Measurements from ENCODE around the gene C17orf78.
A peak's percentile ranks its signal among the peaks of the same experiment; 100 is the strongest.
"Not testable (repeated sequence)": the region's sequence is repeated elsewhere in the genome, so short reads cannot be mapped to it uniquely, and the experiment has no call there.

C17orf78 gene

DNA sequence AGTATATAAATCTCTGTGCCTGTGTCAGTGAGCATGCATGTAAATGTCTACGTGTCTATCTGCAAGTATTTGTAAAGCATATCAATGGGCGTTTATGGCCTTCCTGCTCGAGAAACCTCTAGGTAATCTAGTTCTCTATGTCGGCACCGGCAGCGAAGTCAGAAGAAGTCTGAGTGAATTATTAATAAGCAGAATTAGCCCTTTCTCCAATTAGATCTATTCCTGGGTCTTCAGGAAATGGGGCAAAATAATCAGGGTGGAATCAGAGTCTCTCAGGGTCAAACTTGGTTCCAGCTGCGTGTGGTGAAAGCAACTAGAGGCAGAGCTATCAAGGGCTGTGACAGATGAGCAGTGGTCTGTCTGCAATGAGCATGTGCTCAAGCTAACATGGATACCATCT is at the start of gene C17orf78:
Gene C17orf78, plus strand, starts transcription at position 280 of the 400 bp plus-strand sequence. Its CDS starts 108 bp downstream, at position 388.
- no peak for DNase-seq (ENCODE audit: low read depth, low spot score)

- DNase-seq (ENCODE audit: low read depth, low spot score) = no peak
These were observed 48.3 kb upstream of the C17orf78 start for GRCh38 chr17:37327341-37328090.

- DNase-seq (ENCODE audit: low read depth, low spot score) = no peak
These were observed 36.9 kb upstream of the C17orf78 start for GRCh38 chr17:37338847-37339246.

GRCh38 chr17:37339321-37339720 is 36.5 kb upstream of the C17orf78 start:
- DNase-seq (ENCODE audit: low read depth, low spot score) = no peak

DNA sequence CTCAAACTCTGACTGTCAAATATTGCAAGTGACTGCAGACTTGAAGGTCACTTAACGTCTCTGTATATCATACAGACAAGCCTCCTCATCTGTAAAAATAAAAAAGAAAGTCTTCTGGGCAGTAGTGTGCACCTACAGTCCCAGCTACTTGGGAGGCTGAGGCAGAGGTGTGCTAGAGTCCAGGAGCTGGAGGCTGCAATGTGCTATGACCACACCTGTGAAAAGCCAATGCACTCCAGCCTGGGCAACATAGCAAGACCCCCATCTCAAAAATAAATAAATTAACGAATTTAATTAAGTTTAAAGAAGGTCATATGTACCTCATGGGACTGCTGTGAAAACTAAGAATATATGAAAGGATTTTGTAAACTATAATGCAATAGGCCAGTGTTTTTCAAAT is 35.0 kb upstream of the C17orf78 start:
- no peak for DNase-seq (ENCODE audit: low read depth, low spot score)

GRCh38 chr17:37342589-37342988 is 33.2 kb upstream of the C17orf78 start:
- no peak for DNase-seq (ENCODE audit: low read depth, low spot score)

DNA sequence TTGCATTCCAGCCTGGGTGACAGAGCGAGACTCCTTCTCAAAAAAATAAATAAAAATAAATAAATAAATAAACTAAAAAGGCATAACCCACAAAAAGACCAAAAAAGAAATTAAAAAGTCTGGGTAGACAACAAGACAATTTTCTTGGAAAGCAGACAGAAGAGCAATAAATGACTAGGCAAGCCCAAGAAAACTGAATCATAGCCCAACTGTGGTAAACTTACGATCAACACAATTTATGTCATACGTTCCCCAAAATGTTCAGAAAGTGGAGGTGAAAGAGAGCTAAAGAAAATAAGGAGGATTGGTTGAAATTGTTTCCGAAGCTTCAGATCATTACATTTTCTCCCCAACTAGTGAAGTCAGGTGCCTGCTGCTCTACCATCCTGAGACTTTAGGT is 31.3 kb upstream of the C17orf78 start:
- DNase-seq (ENCODE audit: low read depth, low spot score) = no peak

DNA sequence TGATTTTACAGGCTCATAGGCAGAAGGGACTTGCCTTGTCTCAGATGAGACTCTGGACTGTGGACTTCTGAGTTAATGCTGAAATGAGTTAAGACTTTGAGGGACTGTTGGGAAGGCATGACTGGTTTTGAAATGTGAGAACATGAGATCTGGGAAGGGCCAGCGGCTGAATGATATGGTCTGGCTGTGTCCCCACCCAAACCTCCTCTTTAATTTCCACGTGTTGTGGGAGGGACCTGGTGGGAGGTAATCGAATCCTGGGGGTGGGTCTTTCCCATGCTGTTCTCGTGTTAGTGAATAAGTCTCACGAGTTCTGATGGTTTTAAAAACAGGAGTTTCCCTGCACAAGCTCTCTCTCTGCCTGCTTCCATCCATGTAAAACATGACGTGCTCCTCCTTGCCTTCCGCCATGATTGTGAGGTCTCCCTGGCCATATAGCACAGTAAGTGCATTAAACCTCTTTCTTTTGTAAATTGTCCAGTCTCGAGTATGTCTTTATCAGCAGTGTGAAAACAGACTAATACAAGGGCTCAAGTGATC is 28.9 kb upstream of the C17orf78 start:
- DNase-seq (ENCODE audit: low read depth, low spot score) = not testable (repeated sequence)

GRCh38 chr17:37356796-37357569 is 18.8 kb upstream of the C17orf78 start:
- DNase-seq (ENCODE audit: low read depth, low spot score) = not testable (repeated sequence)

DNA sequence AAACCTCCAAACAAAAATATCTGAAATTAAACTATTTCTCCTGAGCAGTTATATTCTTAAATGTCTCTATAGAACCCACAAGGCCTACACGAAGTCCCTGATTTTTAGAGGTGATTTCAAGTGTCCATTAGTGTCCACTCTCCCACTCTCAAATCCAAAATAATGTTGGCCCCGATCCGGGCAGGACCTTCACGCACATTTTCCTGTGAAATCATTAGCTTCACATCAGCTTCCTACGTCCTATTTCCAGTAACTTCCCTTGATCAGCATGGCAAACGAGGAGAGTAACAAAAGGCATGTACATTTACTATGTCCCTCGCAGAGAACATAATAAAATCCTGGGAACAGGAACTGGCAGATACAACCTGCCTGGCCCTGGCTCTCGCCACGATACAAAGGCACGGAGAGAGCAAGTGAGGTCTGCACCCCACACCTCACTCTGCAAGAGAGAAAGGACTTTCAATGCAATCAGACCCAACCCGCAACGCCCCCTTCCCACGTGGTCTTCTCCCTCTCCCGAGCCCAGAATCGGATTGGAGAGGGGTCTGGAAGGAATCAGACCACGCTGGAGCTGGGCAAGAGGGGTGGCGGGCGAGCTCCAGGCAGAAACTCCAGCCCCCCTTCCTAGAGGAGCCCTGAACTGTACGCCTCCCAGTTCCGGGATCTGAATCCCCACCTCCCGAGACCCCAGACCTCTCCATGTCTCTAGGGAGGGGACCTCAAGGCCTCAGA is 17.5 kb upstream of the C17orf78 start:
- peak; percentile 74 for DNase-seq (ENCODE audit: low read depth, low spot score)

GRCh38 chr17:37358830-37359681 is 16.7 kb upstream of the C17orf78 start:
- DNase-seq (ENCODE audit: low read depth, low spot score) = peak; percentile 81

- DNase-seq (ENCODE audit: low read depth, low spot score) = no peak
These were observed 16.1 kb upstream of the C17orf78 start for GRCh38 chr17:37359682-37360188.

- no peak for DNase-seq (ENCODE audit: low read depth, low spot score)
These were observed 15.2 kb upstream of the C17orf78 start for GRCh38 chr17:37360632-37361031.

DNA sequence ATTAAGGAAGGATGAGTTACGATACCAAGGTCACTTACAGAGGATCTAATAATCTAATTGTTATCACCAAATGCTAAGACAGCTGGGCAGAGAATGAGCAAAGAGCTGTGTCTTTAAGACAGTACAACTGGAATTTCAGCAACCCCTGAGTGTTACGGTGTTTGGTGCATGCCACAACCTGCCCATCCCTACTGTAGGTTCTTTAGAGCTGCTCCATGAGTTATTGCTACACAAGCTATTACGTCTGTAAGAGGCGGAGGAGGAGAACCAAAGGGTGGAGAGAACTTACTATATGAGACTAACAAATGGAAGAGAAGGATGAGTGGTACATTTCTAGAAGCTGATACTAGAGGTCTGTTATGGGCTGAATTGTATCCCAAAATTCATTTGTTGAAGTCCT is 14.2 kb upstream of the C17orf78 start:
- DNase-seq (ENCODE audit: low read depth, low spot score) = no peak

- DNase-seq (ENCODE audit: low read depth, low spot score) = no peak
These were observed 10.2 kb upstream of the C17orf78 start for GRCh38 chr17:37365589-37365988.

- no peak for DNase-seq (ENCODE audit: low read depth, low spot score)
These were observed 7.2 kb upstream of the C17orf78 start for GRCh38 chr17:37368577-37368976.

GRCh38 chr17:37373530-37374159 is 2.1 kb upstream of the C17orf78 start:
- no peak for DNase-seq (ENCODE audit: low read depth, low spot score)

- no peak for DNase-seq (ENCODE audit: low read depth, low spot score)
These were observed 6.3 kb downstream of the C17orf78 start for GRCh38 chr17:37382056-37382455.

DNA sequence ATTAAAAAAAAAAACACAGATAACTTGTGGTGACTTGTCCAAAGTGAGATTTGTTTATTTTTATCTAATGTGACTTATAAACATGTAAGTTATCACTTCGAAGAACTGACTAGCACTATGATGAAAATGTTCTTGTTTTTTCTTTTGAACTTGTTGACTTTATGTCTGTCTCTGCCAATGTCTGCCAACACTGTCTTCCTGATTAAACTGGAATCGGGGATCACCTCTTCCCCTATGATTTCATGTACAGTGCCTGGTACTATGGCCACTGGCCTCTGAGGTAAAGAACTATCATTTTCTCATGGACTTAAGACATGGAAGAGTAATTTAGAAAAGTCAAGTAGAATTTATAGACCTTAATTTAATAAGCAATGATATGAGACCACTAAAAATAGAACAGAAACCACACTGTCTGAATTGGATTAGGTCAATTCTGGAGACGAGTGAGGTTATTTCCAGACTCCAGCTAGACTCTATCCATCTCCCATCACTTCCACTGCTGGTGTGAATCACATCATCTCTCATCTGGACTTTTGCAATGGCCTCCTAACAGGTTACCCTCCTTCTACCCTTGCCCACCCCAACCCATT is 8.9 kb downstream of the C17orf78 start:
- no peak for DNase-seq (ENCODE audit: low read depth, low spot score)

- DNase-seq (ENCODE audit: low read depth, low spot score) = no peak
These were observed 9.7 kb downstream of the C17orf78 start for GRCh38 chr17:37385474-37385990.
